Cardiac fibroblast (primary cell): ENCODE data around the gene TBC1D9B.
A peak's percentile ranks its signal among the peaks of the same experiment; 100 is the strongest.

Experiments used
- DNase-seq, 2 donors: peaks; one replicate each; pipeline versions ENCODE4 v3.0.0 to v3.0.0-alpha.2; 2010; ENCODE audit warnings: low read depth in 2 of 2
- H3K4me3 ChIP-seq, 2 donors: replicated peaks in 1 of 2; 1 replicate in 1 of 2; 2 replicates in 1 of 2; pipeline ENCODE4 v1.5.1; 2011; ENCODE audit warnings: low read depth in 2 of 2, low read length in 2 of 2, mild to moderate bottlenecking in 2 of 2, moderate library complexity in 1 of 2
- CTCF ChIP-seq: IDR thresholded peaks from one replicate; pipeline ENCODE4 v1.5.1; 2011; ENCODE audit warnings: low read depth, mild to moderate bottlenecking, low read length, inconsistent platforms

Gene TBC1D9B

GRCh38 chr5:179918742-179919486, 11.2 kb upstream of the TBC1D9B start:
- H3K4me3 ChIP-seq: no peak overlapping the region
- no peak for TF ChIP-seq CTCF
- DNase-seq: no peak

- DNase-seq: no peak
Observed at GRCh38 chr5:179916523-179916922, 8.8 kb upstream of the TBC1D9B start.

GRCh38 chr5:179915406-179915935, 7.8 kb upstream of the TBC1D9B start:
- TF ChIP-seq CTCF: no peak
- no peak for DNase-seq
- no peak overlapping the region for H3K4me3 ChIP-seq

More at GRCh38 chr5:179916523-179916922, 8.8 kb upstream of the TBC1D9B start:
- H3K4me3 ChIP-seq: no peak overlapping the region
- TF ChIP-seq CTCF: no peak

GRCh38 chr5:179914032-179914755, 6.5 kb upstream of the TBC1D9B start:
- no peak for TF ChIP-seq CTCF
- H3K4me3 ChIP-seq: no peak overlapping the region
- peak; percentile 39 to 69 for DNase-seq

- no peak for DNase-seq
- H3K4me3 ChIP-seq: no peak overlapping the region
- no peak for TF ChIP-seq CTCF
Observed at GRCh38 chr5:179913461-179913860, 5.8 kb upstream of the TBC1D9B start.

- no peak overlapping the region for H3K4me3 ChIP-seq
- no peak for DNase-seq
- no peak for TF ChIP-seq CTCF
Observed at GRCh38 chr5:179912951-179913350, 5.3 kb upstream of the TBC1D9B start.
